OCI-LY7 (cell line): ENCODE measurements around the gene MED27. TPM values are rescaled to one million over a fixed set of nuclear protein-coding genes. Genes with fewer than 3 reads are reported as not detected.

Source experiments
- BruUV-seq: library from RNA; stranded (reverse); fragments of 400-500 nt; replicated peaks from 2 replicates; lab custom pipeline; 2021; lab: Mats Ljungman, UMichigan
- CTCF ChIA-PET: fragments of 300-600 bp; sonication (Branson Sonifier 250); formaldehyde crosslinking; loops from one replicate; lab custom pipeline; 2022; ENCODE audit warnings: antibody characterized with exemption; ENCODE audit not compliant: unreplicated experiment; lab: Charles Lee
- POLR2A ChIA-PET: fragments of 300-600 bp; sonication (Branson Sonifier 250); formaldehyde crosslinking; loops from one replicate; lab custom pipeline; 2022; ENCODE audit warnings: antibody characterized with exemption; lab: Charles Lee
- DNase-seq: peaks from one replicate; pipeline ENCODE4 v3.0.0-alpha.2; 2015; ENCODE audit warnings: low spot score
- H2AFZ ChIP-seq: fragments of 200-600 bp; sonication (generic), shearing (Covaris generic); 2 replicates; pipeline ENCODE4 v1.6.1; 2014; ENCODE audit warnings: mild to moderate bottlenecking, antibody characterized with exemption, low read length, moderate library complexity
- H3K27ac ChIP-seq: fragments of 200-600 bp; sonication (generic); 2 replicates; pipeline ENCODE4 v1.5.1; 2014; ENCODE audit warnings: mixed run types, low read depth, mild to moderate bottlenecking, moderate library complexity, low read length, inconsistent platforms; ENCODE audit not compliant: poor library complexity, severe bottlenecking
- H3K36me3 ChIP-seq: fragments of 200-600 bp; sonication (generic); 2 replicates; pipeline ENCODE4 v1.6.1; 2014; ENCODE audit warnings: mild to moderate bottlenecking, antibody characterized with exemption, low read length, moderate library complexity, mixed read lengths; ENCODE audit not compliant: insufficient read depth
- H3K4me1 ChIP-seq: fragments of 200-600 bp; sonication (generic); 2 replicates; pipeline ENCODE4 v1.5.1; 2014; ENCODE audit warnings: mild to moderate bottlenecking, low read length; ENCODE audit not compliant: insufficient read depth, poor library complexity, severe bottlenecking
- H3K4me2 ChIP-seq: fragments of 200-600 bp; sonication (generic); 2 replicates; pipeline ENCODE4 v1.6.1; 2014; ENCODE audit warnings: mild to moderate bottlenecking, low read length
- H3K4me3 ChIP-seq: fragments of 200-600 bp; sonication (generic); 2 replicates; pipeline ENCODE4 v1.5.1; 2014; ENCODE audit warnings: mild to moderate bottlenecking, low read depth, low read length; ENCODE audit not compliant: poor library complexity, severe bottlenecking
- H3K79me2 ChIP-seq: fragments of 200-600 bp; sonication (generic); 2 replicates; pipeline ENCODE4 v1.6.1; 2016; ENCODE audit warnings: low read depth, mild to moderate bottlenecking, low read length, moderate library complexity, mixed read lengths; ENCODE audit not compliant: insufficient read depth
- H3K9me2 ChIP-seq: fragments of 200-600 bp; sonication (generic); 2 replicates; pipeline ENCODE4 v1.6.1; 2016; ENCODE audit warnings: mild to moderate bottlenecking, low read length, mixed read lengths; ENCODE audit not compliant: insufficient read depth
- H3K9me3 ChIP-seq: fragments of 200-600 bp; sonication (generic); 2 replicates; pipeline ENCODE4 v1.6.1; 2014; ENCODE audit warnings: mild to moderate bottlenecking, mixed run types, low read length, mixed read lengths
- H4K20me1 ChIP-seq: fragments of 200-600 bp; sonication (generic); 2 replicates; pipeline ENCODE4 v1.6.1; 2014; ENCODE audit warnings: mild to moderate bottlenecking, antibody characterized with exemption, low read length, moderate library complexity, mixed read lengths; ENCODE audit not compliant: insufficient read depth
- CTCF ChIP-seq: fragments of 200-600 bp; sonication (generic); conservative IDR thresholded peaks from 2 replicates; pipeline ENCODE4 v1.5.1; 2014; ENCODE audit warnings: mild to moderate bottlenecking, antibody characterized with exemption, low read length, moderate library complexity, mixed read lengths
- EZH2phosphoT487 ChIP-seq: fragments of 200-600 bp; sonication (generic); IDR thresholded peaks from 2 replicates; pipeline ENCODE4 v1.6.1; 2018; ENCODE audit warnings: low read depth, borderline replicate concordance, mild to moderate bottlenecking, mixed run types, antibody characterized with exemption, low read length, moderate library complexity, mixed read lengths
- intact Hi-C: fragments of 100-400 bp; cut with micrococcal nuclease; formaldehyde crosslinking; loops from one replicate; pipeline ENCODE4 v1.10.0; 2022; ENCODE audit not compliant: unreplicated experiment
- total RNA-seq, 2 experiments: library from RNA; depleted of rRNA in 1 of 2; stranded (reverse); fragments of >200 nt in 1 of 2; shearing (Covaris generic) in 1 of 2; gene quantifications; 2 replicates each; pipeline ENCODE4 v1.2.3, GENCODE V29; 2014 to 2022

Gene MED27
- total RNA-seq, 2 experiments from 2014 or later: 23.1 to 32.6 TPM

- CTCF ChIA-PET: no interaction called here
- Histone ChIP-seq H3K36me3 (no peaks in the 10 kb centered on the region), H3K79me2 (no peaks in the 10 kb centered on the region), H3K4me3 (no peak overlapping the region), H3K27ac (no peak overlapping the region), H2AFZ (no peak overlapping the region), H3K4me2 (no peak overlapping the region), H3K9me2 (no peaks in the 10 kb centered on the region), H4K20me1 (no peaks in the 10 kb centered on the region; the same call in 1 of the 2 replicates), H3K9me3 (no peaks in the 10 kb centered on the region), H3K4me1 (no peaks in the 10 kb centered on the region)
- POLR2A ChIA-PET: interaction anchor here (0.9 kb wide), 1 partner anchor 312 kb away, joined by 3 read pairs; no protein-coding TSS in a partner anchor
- intact Hi-C loops: no loop called here
- TF ChIP-seq CTCF: no peak
- TF ChIP-seq EZH2phosphoT487: no peak
- DNase-seq: no peak
- no TSS peak for BruUV-seq
Observed at GRCh38 chr9:131915181-131915580, 164.5 kb downstream of the MED27 start.

- H3K4me1 ChIP-seq: no peaks in the 10 kb centered on the region
- DNase-seq: no peak
- H3K4me3 ChIP-seq: no peak overlapping the region
- TF ChIP-seq CTCF (no peak), EZH2phosphoT487 (no peak)
- H4K20me1 ChIP-seq: no peaks in the 10 kb centered on the region; the same call in 1 of the 2 replicates
- no peak overlapping the region for H3K4me2 ChIP-seq
- ChIA-PET CTCF (no interaction called here), POLR2A (no interaction called here)
- no peaks in the 10 kb centered on the region for H3K36me3 ChIP-seq
- H3K79me2 ChIP-seq: no peaks in the 10 kb centered on the region
- H2AFZ ChIP-seq: no peak overlapping the region
- H3K9me3 ChIP-seq: no peaks in the 10 kb centered on the region
- BruUV-seq: no TSS peak
- no peaks in the 10 kb centered on the region for H3K9me2 ChIP-seq
- intact Hi-C loops: no loop called here
- no peak overlapping the region for H3K27ac ChIP-seq
Observed at GRCh38 chr9:131912671-131913070, 167.0 kb downstream of the MED27 start.

GRCh38 chr9:131912069-131912468 is 167.6 kb downstream of the MED27 start:
- DNase-seq: no peak
- no peak overlapping the region for H2AFZ ChIP-seq
- H3K4me2 ChIP-seq: no peak overlapping the region
- H3K27ac ChIP-seq: no peak overlapping the region
- no peak overlapping the region for H3K4me3 ChIP-seq
- no TSS peak for BruUV-seq
- no peaks in the 10 kb centered on the region for H3K4me1 ChIP-seq
- H4K20me1 ChIP-seq: no peaks in the 10 kb centered on the region; the same call in 1 of the 2 replicates
- intact Hi-C loops: no loop called here
- TF ChIP-seq EZH2phosphoT487 (no peak), CTCF (no peak)
- H3K79me2 ChIP-seq: no peaks in the 10 kb centered on the region
- POLR2A ChIA-PET: no interaction called here
- H3K9me2 ChIP-seq: no peaks in the 10 kb centered on the region
- H3K9me3 ChIP-seq: no peaks in the 10 kb centered on the region
- no peaks in the 10 kb centered on the region for H3K36me3 ChIP-seq
- CTCF ChIA-PET: no interaction called here
